ENCODE results near the gene RAB37.

Gene RAB37

DNA sequence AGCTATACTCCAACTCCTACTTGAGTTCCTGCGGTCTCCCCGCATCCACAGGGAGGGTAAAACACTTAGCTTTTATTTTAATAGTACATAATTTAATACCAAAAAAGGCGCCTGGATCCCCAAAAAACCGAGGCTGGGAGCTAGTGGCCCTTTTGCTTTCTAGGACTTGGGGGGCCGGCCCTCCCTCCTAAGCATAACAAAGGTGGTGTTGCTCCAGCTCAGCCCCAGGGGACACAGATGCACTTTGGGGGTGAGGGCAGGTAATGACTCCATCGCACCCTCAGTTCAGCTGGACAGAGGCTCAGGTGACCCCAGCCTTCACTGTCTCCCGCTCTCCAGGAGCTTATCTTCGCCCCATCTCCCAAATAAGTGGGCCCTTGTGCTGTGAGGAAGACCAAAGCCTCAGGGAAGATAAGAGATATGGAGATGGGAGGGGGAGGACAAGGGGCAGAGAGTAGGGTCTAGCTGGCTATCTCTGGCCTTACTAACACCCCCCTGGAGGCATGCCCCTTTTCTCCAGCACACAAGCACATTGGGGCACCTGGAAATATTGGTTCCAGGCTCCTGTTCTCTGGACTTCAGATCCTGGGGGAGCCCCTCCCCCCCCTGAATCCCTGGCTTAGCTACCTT, 8.6 kb downstream of the RAB37 start:
- H3K4me3 ChIP-seq (ENCODE audit: low read depth, low read length): no peak overlapping the region
- TF ChIP-seq, protein P1, sequence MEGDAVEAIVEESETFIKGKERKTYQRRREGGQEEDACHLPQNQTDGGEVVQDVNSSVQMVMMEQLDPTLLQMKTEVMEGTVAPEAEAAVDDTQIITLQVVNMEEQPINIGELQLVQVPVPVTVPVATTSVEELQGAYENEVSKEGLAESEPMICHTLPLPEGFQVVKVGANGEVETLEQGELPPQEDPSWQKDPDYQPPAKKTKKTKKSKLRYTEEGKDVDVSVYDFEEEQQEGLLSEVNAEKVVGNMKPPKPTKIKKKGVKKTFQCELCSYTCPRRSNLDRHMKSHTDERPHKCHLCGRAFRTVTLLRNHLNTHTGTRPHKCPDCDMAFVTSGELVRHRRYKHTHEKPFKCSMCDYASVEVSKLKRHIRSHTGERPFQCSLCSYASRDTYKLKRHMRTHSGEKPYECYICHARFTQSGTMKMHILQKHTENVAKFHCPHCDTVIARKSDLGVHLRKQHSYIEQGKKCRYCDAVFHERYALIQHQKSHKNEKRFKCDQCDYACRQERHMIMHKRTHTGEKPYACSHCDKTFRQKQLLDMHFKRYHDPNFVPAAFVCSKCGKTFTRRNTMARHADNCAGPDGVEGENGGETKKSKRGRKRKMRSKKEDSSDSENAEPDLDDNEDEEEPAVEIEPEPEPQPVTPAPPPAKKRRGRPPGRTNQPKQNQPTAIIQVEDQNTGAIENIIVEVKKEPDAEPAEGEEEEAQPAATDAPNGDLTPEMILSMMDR (IDR thresholded peaks at IDR 0.05; ENCODE audit: low read depth, low read length): no peak

GRCh38 chr17:74746376-74746775, 9.3 kb downstream of the RAB37 start:
- TF ChIP-seq, protein P1 (IDR thresholded peaks at IDR 0.05; ENCODE audit: low read depth, low read length): no peak
- no peak overlapping the region for H3K4me3 ChIP-seq (ENCODE audit: low read depth, low read length)

- no peak overlapping the region for H3K4me3 ChIP-seq (ENCODE audit: low read depth, low read length)
These were observed 9.9 kb downstream of the RAB37 start for GRCh38 chr17:74746922-74747321.

DNA sequence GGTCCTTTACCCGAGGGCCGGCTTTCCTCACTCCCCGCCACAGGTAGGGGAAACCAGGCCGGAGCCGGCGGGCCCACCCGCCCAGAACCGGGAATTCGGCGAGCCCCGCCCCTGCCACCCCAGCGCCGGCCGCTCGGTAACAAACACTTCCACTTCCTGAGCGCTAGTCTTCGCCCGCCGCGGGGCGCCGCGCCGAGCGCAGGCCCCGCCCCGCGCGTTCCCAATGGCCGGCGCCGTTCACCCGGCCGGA, 11.1 kb downstream of the RAB37 start:
- H3K4me3 ChIP-seq (ENCODE audit: low read depth, low read length): peak overlapping the region; percentile 52
- TF ChIP-seq, protein P1 (IDR thresholded peaks at IDR 0.05; ENCODE audit: low read depth, low read length): no peak

More at GRCh38 chr17:74746922-74747321, 9.9 kb downstream of the RAB37 start:
- TF ChIP-seq, protein P1 (IDR thresholded peaks at IDR 0.05; ENCODE audit: low read depth, low read length): no peak

- TF ChIP-seq, protein P1 (IDR thresholded peaks at IDR 0.05; ENCODE audit: low read depth, low read length): no peak
- H3K4me3 ChIP-seq (ENCODE audit: low read depth, low read length): peak within 1 kb of the TSS; percentile 82
These were observed 11.6 kb downstream of the RAB37 start, which contains the start of gene NHERF1 for GRCh38 chr17:74748529-74749278. TSS of gene NHERF1 (plus strand) at chr17:74748628. CDS start at chr17:74748847, 219 bp downstream.

- TF ChIP-seq, protein P1 (IDR thresholded peaks at IDR 0.05; ENCODE audit: low read depth, low read length): no peak
These were observed 12.4 kb downstream of the RAB37 start for GRCh38 chr17:74749279-74750038.

DNA sequence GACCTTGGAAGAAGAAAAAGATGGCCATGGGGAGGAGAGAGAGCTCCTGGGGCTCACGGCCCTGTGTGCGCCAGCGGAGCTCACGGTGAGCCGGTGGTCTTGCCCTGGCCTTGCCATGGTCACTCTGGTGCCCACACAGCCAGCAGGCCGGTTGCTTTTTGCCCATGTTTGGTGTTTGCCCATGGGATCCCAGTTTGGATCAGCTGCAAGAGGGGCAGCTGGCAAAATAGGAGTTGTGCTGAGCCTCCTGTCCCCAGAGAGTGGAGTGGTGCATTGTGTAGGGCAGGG, 12.9 kb downstream of the RAB37 start:
- TF ChIP-seq, protein P1 (IDR thresholded peaks at IDR 0.05; ENCODE audit: low read depth, low read length): no peak

More at GRCh38 chr17:74749279-74750038, 12.4 kb downstream of the RAB37 start:
- peak overlapping the region; percentile 82 for H3K4me3 ChIP-seq (ENCODE audit: low read depth, low read length)

More for the DNA sequence above, 12.9 kb downstream of the RAB37 start:
- peak overlapping the region; percentile 82 for H3K4me3 ChIP-seq (ENCODE audit: low read depth, low read length)

All from WI38 (cell line).